ENCODE results near the gene STK17B. TPM values are rescaled to one million over a fixed set of nuclear protein-coding genes. Genes with fewer than 3 reads are reported as not detected.
"Not testable (repeated sequence)": the region's sequence is repeated elsewhere in the genome, so short reads cannot be mapped to it uniquely, and the experiment has no call there.

The STK17B gene
- total RNA-seq, 1 donor, result 43.6 TPM

GRCh38 chr2:196200557-196200956 is 29.2 kb upstream of the STK17B start:
- DNase-seq (ENCODE audit: low read depth), result no peak
- TF ChIP-seq CTCF (IDR thresholded peaks at IDR 0.05; ENCODE audit: insufficient read depth, low read depth, low read length), result no peak
- H3K4me3 ChIP-seq (ENCODE audit: low read depth, low read length), result no peak overlapping the region

- no peak for TF ChIP-seq CTCF (IDR thresholded peaks at IDR 0.05; ENCODE audit: insufficient read depth, low read depth, low read length)
- H3K4me3 ChIP-seq (ENCODE audit: low read depth, low read length), result no peak overlapping the region
- DNase-seq (ENCODE audit: low read depth), result no peak
Observed at GRCh38 chr2:196195758-196196157, 24.4 kb upstream of the STK17B start.

GRCh38 chr2:196195302-196195701 is 23.9 kb upstream of the STK17B start:
- no peak overlapping the region for H3K4me3 ChIP-seq (ENCODE audit: low read depth, low read length)
- no peak for TF ChIP-seq CTCF (IDR thresholded peaks at IDR 0.05; ENCODE audit: insufficient read depth, low read depth, low read length)
- no peak for DNase-seq (ENCODE audit: low read depth)

GRCh38 chr2:196191541-196191940 is 20.2 kb upstream of the STK17B start:
- DNase-seq (ENCODE audit: low read depth), result no peak
- no peak for TF ChIP-seq CTCF (IDR thresholded peaks at IDR 0.05; ENCODE audit: insufficient read depth, low read depth, low read length)
- H3K4me3 ChIP-seq (ENCODE audit: low read depth, low read length), result no peak overlapping the region

GRCh38 chr2:196187898-196188458 is 16.6 kb upstream of the STK17B start:
- TF ChIP-seq CTCF (IDR thresholded peaks at IDR 0.05; ENCODE audit: insufficient read depth, low read depth, low read length), result no peak

GRCh38 chr2:196187175-196187700 is 15.9 kb upstream of the STK17B start:
- H3K4me3 ChIP-seq (ENCODE audit: low read depth, low read length); DNase-seq (ENCODE audit: low read depth): not testable (repeated sequence)

More at GRCh38 chr2:196187898-196188458, 16.6 kb upstream of the STK17B start:
- no peak overlapping the region for H3K4me3 ChIP-seq (ENCODE audit: low read depth, low read length)
- DNase-seq (ENCODE audit: low read depth), result no peak

GRCh38 chr2:196186266-196186980 is 15.0 kb upstream of the STK17B start:
- no peak overlapping the region for H3K4me3 ChIP-seq (ENCODE audit: low read depth, low read length)
- no peak for TF ChIP-seq CTCF (IDR thresholded peaks at IDR 0.05; ENCODE audit: insufficient read depth, low read depth, low read length)
- DNase-seq (ENCODE audit: low read depth), result no peak
